ENCODE data around the gene PTGS1.
"Not testable (repeated sequence)": the region's sequence is repeated elsewhere in the genome, so short reads cannot be mapped to it uniquely, and the experiment has no call there.

The PTGS1 gene

DNA sequence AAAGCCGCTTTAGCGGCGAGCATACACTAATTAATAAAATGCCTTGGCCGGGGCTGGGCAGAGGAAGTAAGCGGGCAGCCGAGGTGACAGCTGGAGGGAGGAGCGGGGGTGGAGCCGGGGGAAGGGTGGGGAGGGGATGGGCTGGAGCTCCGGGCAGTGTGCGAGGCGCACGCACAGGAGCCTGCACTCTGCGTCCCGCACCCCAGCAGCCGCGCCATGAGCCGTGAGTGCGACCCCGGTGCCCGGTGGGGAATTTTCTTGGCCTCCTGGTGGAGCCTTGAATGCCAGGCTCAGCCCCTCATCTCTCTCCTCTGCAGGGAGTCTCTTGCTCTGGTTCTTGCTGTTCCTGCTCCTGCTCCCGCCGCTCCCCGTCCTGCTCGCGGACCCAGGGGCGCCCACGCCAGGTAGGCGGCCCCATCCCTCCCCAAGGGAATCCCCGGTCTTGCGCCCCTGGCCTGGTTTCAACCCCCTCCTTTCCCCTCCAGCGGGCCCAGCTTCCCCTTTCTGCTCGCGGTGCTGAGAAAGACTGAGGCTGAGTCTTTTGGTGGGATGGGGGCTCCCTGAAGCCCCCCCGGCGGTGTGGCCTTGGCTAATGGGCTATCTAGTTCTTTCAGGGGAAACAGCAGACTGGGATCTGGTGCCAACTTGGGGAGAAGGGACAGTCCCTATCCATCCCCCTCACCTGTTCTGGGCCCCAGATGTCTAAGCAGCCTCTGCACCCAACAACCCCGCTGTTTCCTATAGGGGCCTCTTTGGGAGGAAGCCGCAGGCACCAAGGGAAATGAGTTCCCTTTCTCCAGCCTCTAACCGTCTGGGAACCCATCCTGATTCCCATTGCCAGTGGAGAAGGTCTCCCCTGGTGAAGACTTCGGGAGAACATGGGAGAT lies at the start of gene PTGS1:
PTGS1 (plus strand) TSS at position 156 of the 887 bp plus-strand sequence; CDS start at position 217, 61 bp downstream.
- peak; percentile 40 for DNase-seq (ENCODE audit: low spot score)

DNA sequence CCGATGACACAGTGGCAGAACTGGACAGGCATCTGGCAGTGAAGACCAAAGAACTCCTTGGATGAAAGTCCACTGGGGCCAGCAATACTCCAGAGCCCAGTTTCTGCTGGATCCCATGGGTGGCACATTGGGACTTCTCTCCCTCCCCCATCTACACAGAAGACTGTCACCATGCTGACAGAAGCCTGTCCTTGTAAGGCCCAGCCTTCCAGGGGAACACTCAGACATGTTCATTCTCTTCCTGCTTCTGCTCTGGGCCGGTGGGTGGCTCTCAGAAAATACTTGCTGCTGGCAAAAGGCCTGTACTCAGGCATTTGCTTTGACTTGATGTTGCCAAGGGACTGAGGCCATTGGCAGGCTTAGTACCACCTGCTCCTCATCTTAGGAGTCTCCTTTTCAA lies 48.3 kb upstream of the PTGS1 start:
- DNase-seq (ENCODE audit: low spot score) = no peak

DNA sequence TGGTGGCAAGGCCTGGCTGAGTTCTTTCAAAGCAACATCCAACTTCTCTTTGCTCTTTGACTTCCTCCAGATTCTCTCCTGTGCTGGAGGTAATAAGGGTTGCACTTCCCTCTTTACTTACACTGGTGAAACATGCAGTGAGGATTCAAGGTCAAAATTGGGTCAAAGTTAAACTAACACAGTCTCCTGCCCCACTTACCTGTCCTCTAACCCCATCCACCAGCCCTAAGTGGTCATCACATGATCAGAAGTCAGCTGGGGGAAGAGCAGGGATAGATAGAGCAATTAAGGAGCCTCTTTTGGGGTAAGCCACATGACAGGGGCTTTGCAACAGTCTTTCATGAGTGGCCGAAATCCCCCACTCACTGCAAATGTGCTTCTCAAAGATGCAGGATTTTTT lies 46.2 kb upstream of the PTGS1 start:
- not testable (repeated sequence) for DNase-seq (ENCODE audit: low spot score)

DNA sequence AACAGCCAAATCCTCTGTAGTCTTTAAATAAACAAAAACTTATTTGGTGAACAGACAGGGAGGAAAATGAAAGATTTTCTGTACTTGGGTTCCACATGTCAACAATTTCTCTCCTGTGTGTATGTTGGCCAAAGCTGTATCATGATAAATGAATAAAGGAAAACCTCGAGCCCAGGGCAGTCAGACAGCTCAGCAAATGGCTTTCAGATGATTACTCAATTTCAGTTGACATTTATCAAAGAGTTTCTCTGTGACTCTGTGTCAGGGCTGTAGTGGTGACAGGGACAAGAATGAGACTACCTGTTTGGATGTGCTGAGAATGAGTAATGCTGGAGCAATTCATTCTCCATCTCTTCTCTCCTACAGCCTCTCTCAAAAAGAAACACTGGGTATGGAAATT lies 45.7 kb upstream of the PTGS1 start:
- no peak for DNase-seq (ENCODE audit: low spot score)

DNA sequence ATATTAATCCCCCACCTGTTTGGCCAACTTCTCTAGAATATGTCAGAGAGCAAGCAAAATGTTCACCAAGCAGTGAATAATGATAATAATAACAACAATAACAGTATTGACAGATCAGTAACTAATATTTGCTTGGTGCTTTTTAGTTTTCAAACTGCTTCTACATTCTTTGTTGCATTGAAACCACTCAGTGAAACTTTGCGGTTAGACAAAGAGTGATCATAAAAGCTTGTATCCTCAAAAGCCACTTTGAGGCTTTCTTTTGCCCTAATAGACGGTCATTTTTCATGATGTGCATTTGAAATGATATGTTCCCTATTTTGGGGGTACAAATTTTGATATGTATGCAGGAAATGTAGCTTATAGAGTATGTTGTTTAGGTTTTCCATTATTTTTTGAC lies 43.6 kb upstream of the PTGS1 start:
- no peak for DNase-seq (ENCODE audit: low spot score)

DNA sequence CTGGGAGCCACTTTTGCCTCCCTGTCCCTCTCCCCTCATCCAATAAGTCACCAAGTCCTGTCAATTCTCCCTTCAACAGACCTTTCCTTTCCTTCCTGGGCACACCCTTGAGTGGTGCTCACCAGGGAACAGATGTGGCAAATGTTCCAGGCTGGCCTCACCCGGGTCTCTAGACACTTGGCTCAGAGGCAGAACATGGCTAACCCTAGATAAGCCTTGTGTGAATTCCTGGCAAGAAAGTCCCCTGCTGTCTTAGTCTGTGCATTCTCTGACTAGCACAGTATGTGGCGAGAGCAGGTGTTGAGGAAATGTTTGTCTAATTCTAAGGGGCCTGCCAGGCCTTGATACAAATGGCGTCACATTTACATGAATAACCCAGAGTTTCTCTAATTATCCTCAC lies 41.2 kb upstream of the PTGS1 start:
- no peak for DNase-seq (ENCODE audit: low spot score)

DNA sequence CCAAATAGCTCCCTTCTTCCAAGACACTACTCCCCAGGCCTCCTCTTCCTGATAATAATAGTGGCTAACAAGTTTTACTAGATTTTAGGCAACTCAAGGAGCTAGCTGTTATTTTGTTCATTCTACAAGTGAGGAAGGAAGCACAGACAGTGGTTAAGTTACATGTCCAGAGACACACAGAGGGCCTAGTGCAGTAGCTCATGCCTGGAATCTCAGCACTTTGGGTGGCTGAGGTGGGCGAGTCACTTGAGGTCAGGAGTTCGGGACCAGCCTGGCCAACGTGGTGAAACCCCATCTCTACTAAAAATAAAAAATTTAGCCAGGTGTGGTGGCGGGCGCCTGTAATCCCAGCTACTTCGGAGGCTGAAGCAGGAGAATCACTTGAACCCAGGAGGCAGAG lies 40.4 kb upstream of the PTGS1 start:
- not testable (repeated sequence) for DNase-seq (ENCODE audit: low spot score)

DNA sequence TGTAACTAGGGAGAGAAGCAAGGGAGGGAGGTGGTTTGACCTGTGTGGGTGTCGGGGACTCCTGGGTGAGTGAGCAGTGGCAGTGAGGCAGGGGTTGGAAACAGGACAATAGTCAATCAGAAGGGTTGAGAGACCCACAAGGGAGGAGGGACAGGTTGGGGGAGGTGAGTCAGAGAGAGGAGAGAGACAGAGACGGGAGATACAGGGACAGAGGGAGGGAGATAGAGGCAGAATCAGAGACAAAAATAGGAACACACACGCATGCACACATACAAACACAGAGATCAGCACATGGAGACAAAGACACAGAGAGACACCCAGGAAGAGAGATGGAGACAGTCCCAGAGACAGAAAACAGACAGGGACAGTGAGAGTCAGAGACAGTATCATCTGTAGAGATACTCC lies 39.3 kb upstream of the PTGS1 start:
- no peak for DNase-seq (ENCODE audit: low spot score)

DNA sequence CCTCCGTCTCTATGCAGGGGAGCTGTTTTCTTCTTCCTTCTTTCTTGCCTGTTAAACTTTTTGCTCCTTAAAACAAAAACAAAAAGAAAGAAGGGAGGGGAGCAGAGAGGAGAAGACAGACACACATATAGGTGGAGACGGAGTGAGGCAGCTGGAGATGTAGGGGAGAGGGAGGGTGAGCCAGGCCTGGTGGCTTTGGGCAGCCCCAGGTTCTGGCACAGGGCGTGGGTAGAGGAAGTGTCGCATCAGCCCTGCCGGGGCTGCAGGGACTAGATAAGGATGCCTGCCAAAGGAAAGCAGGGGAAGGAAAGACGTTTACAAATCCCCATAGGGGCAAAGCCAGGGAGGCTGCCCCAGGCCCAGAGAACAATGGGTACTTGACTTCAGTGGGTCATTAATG lies 38.7 kb upstream of the PTGS1 start:
- no peak for DNase-seq (ENCODE audit: low spot score)

DNA sequence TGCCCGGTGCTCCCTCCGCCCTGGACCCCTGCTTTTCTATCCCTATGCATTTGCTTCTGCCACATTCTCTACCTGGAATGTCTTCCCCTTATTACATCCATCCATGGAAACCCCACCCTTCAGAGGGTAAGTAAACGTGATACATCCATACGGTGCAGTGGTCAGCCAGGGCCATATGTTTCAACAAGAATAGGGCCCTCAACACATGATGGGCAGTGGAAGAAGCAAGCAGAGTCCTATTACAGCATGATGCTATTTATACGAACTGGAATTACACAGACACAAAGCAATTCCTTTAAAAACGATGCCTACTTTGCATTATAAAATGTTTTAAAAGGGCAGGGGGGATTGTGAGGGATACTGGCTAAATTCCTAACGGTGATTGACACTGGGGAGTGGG lies 38.2 kb upstream of the PTGS1 start:
- DNase-seq (ENCODE audit: low spot score) = no peak

DNA sequence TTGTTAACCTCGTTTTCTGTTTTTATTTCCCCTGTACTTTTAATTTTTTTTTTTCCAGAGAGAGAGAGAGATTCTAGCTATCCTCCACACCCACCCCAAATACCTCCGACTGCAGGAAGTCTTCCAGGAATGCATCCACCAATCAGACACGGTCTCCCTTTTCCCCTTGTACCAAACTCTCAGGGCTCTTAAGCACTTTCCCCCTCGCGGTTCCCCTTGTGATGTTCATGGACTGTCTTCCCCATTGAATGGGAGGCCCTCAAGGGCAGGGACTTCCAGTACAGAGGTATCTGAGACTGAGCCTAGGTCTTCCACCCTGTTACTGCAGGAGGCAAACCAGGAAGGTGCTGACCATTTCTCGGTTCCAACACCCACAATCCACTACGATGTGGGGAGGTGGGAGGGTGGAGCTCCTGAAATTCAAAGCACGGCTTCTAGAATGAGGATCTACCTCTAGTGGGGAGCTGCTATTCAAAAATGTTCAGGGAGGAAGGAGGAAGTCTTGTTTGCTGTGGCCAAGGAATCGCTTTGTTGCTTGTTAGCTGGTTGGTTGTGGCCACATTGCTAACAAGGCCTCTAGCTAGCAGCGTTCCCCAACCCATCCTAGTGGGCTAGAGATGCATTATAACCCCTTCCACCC lies 37.5 kb upstream of the PTGS1 start:
- DNase-seq (ENCODE audit: low spot score) = no peak

DNA sequence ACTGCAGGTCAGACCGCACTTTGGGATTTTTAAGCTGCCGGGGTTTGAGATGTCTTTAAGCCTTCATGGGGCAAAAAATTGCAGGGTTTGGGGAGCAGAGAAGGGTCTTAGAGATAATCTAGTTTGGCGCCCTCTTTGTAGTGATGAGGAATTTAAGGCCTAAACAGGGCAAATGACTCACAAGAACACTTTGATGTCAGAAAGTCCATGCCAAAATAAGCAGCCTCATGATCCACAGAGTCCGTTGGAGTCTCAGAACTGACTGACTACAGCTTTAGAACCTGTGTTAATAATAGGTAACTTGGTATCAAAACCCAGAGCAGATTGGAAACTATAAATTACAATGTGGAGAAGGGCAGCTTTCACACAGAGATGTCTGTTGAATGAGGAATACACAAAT lies 35.9 kb upstream of the PTGS1 start:
- DNase-seq (ENCODE audit: low spot score) = no peak

DNA sequence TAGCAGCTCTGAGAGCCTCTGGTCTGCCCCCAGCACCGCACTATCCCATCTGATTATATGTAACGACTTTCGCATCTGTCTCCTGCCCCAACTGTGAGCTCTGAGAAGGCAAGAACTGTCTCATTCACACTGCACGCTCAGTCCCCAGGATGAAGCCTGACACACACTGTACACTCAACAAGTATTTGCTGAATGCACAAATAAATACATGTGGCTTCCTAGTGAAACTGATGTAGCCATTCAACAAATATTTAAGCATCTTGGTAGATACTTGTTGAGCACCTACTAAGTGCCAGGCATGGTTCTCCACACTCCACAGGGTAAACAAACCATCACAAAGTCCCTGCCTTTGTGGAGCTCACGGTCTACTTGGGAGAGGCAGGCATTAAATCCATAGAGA lies 34.6 kb upstream of the PTGS1 start:
- DNase-seq (ENCODE audit: low spot score) = no peak

DNA sequence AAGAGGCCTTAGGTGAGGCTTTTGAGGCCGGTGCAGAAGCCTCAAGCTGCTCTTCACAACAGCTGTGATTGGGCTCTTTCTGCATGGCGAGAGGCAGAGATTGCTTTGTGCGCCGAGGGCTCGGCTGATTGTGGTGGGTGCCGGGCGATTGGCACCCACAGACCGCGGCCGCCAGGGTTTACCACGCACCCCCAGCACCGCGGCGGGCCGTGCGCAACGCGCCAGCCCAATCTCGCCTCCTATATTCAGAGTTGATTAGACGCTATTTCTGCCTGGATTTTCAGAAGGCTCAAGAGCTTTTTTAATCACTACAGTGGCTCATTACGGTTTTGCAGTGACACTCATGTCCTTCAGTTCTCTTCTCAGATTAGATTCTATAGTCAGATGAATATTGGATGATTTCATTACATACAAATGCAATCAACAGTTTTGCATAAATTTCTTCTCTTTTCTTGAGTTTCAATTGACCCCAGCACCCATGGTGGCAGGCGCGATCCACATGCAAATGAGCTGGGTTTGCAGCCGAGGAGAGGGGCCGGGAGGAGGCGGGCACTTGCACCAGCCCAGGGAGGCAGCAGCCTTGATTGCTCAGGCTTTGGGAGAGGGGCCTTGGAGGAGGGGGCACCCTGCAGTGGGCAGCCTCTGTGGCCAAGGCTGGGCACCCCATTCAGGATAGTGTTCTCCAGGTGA lies 33.8 kb upstream of the PTGS1 start:
- DNase-seq (ENCODE audit: low spot score) = peak; percentile 18

DNA sequence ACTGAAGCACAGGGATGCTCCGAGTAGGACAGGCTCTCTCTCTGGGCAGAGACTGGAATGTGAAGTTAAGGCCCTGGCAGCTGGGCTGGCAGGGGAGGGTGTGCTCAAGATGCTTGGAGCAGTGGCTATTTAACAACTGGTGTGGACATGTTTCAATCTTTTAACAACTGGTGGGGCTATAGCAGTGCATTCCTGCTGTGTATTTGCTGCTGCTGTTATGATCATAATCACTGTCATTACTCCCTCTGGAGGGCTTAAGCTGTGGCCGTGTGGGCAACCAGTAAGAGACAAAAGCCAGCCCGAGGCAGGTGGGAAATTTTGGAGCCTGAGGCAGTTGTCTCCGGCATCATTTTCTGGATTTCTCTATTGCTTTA lies 33.3 kb upstream of the PTGS1 start:
- DNase-seq (ENCODE audit: low spot score) = no peak

DNA sequence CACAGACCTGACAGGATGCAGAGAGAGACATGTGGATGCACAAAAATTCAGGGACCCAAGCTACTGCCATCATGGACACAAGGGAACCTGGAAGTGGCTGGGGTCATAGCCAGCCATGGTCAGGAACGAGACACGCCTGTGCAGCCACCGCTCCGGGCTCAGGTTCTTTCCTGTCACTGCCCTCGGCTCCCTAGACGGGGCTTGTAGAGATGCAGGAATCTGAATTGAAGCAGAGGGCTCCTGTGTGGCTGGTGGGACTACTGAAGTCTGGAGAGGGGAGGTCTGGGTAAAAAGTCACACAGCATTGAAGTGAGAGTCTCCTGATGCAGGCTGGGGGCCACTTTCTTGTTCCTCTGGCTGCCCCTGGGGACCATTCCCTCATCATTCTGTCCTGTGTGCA lies 32.3 kb upstream of the PTGS1 start:
- DNase-seq (ENCODE audit: low spot score) = no peak

DNA sequence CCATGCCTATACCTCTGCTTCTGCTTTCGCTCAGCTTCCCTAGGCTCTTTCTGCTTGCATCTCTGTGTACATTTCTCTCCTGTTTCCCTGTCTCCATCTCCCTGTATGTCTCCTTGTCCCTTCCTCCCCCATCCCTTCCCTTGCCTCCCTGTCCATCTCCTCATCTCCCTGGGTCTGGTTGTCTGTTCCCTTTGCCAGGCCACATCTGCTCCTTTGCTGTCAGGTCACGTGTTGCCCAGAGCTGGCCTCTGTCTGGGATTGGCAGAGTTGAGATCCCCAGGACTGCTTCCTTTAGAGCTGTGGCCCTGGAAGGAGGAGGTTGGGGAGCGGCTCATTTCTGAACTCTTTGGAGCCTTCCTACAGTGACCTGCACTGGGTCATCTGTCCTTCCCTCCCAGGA lies 31.8 kb upstream of the PTGS1 start:
- no peak for DNase-seq (ENCODE audit: low spot score)

DNA sequence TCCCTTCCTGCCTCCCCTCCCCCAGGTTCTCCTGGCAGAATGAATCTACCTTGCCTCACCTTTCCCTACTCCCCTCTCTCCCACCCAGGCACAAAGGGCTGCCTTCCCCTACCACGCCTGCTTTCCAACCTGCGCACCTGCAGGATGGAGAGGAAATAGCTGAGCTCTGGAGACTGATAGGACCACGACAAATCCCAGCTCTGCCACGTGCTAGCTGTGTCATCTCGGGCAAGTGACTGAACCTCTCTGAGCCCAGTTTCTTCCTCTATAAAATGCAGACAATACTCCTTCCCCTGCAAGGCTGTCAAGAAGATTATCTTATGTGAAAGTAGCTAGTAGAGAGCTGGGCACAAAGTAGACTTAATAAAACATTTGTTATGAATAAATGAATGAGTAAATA lies 31.2 kb upstream of the PTGS1 start:
- DNase-seq (ENCODE audit: low spot score) = no peak

DNA sequence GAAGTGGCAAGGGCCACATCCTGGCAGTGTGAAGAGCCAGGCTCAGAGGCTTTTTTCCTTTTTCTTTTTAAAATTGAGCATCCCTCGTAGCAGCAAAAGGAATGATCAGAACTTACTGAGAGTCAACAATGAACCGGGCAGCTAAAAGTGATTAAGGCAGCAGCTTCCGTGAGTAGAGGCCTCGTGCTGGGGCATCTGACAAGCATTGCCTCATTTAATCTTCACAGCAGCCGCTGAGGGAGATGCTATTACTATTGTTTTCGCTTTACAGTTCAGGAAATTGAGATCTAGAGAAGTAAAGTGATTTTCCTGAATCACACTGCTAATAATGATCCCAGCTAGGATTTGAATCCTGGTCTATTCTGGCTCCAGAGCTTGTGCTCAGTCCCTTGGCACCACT lies 30.7 kb upstream of the PTGS1 start:
- no peak for DNase-seq (ENCODE audit: low spot score)

DNA sequence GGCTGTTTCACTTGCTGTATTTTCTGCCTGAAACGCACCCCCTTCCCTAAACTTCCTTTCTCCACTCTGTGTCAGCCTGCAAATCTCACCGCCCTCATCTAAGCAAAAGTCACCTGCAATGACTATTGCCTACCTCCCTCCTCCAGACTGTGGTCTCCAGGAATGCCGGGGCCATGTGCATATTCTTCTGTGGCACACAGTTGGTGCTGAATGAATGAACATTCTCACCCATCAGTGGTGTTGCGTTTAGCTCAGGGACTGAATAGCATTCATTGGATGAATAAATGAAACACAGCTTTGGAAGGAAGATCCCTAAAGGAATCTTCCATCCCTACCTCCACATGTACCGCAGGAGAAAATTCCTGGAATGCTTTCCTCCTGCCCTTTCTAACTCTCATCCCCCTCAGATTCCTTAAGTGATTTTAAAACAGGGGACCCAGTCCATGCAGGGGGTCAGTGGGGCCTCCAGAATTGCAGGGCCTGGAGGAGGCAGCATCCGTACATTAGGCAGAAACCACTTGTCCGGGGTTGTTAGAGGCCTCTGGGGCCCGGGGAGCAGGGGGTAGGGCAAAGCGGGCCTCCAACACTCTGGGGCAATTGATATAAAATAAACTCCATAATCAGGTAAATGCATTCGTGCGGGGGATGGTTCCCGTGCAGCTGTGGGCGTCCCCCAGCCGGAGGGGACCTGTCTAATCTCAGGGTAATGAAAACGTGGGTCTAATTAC lies 28.3 kb upstream of the PTGS1 start:
- no peak for DNase-seq (ENCODE audit: low spot score)

DNA sequence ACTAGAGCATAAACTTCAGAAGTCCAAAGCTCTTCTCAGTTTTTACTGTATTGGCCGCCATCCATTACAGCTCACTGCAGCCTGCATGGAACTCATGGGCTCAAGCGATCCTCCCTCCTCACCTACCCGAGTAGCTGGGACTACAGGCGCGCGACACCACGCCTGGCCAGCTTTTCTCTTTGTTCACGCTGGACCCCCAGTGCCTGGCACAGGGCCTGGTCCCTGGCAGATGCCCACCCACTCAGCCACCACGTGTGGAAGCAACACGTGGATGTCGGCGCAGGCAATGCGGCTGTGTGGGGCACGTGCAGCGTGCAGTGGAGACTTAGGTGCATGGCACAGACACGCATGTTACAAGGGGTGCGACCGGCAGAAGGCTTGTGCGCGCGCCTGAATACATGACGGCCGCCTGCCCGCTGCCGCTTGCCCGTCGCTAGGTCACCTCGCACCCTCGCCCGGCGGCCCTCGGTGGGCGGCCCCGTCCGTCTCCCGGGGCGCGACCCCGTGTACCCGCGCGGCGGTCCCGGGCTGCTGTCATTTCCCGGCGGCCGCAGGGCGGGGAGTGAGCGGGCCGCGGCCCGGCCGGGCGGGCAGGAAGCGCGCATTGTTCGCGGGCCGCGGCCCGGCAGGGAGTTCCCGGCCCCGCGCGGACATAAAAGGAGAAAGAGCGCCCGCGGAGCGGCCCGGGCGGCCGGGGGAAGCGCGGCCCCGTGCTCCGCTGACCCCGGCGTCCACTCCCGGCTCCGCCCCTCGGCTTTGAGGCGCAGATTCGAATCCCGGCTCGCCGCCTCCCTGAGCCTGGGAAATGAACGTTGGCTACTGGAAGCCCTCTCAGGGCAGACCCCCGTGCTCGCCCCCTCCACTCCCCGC lies 24.1 kb upstream of the PTGS1 start:
- no peak for DNase-seq (ENCODE audit: low spot score)

All from NAMALWA (cell line).